Epithelial cell of esophagus (primary cell): ENCODE data around the gene UBL7.

Experiments used
- DNase-seq: peaks from one replicate; pipeline ENCODE4 v3.0.0; 2010; ENCODE audit warnings: low read depth
- H3K4me3 ChIP-seq: 2 replicates; pipeline ENCODE4 v1.5.1; 2011; ENCODE audit warnings: mild to moderate bottlenecking, low read length, control low read depth
- CTCF ChIP-seq: IDR thresholded peaks from 2 replicates; pipeline ENCODE4 v1.5.1; 2011; ENCODE audit warnings: low read depth, mild to moderate bottlenecking, low read length, control low read depth, inconsistent platforms; ENCODE audit not compliant: insufficient read depth; ENCODE audit errors: missing control alignments

Gene UBL7

GRCh38 chr15:74403991-74404563 is 56.9 kb downstream of the UBL7 start:
- no peak overlapping the region for H3K4me3 ChIP-seq
- no peak for DNase-seq
- TF ChIP-seq CTCF: no peak

GRCh38 chr15:74403588-74403919 is 57.4 kb downstream of the UBL7 start:
- TF ChIP-seq CTCF: no peak
- no peak overlapping the region for H3K4me3 ChIP-seq
- no peak for DNase-seq

GRCh38 chr15:74402873-74403587 is 57.9 kb downstream of the UBL7 start:
- TF ChIP-seq CTCF: no peak
- DNase-seq: no peak
- H3K4me3 ChIP-seq: no peak overlapping the region

GRCh38 chr15:74402337-74402841 is 58.6 kb downstream of the UBL7 start:
- no peak for DNase-seq
- TF ChIP-seq CTCF: no peak
- H3K4me3 ChIP-seq: no peak overlapping the region

GRCh38 chr15:74400915-74401757 is 59.8 kb downstream of the UBL7 start:
- no peak for TF ChIP-seq CTCF
- H3K4me3 ChIP-seq: no peak overlapping the region
- DNase-seq: peak; percentile 80

GRCh38 chr15:74400313-74400860 is 60.6 kb downstream of the UBL7 start:
- DNase-seq: peak; percentile 65
- H3K4me3 ChIP-seq: no peak overlapping the region
- TF ChIP-seq CTCF: no peak
